Ascending aorta (tissue), 2 donors: ENCODE data around the gene MYL7. TPM values are rescaled to one million over a fixed set of nuclear protein-coding genes. Genes with fewer than 3 reads are reported as not detected.

ENCODE experiments used
- DNase-seq, 2 donors: peaks; one replicate each; pipeline ENCODE4 v3.0.0-alpha.2; 2019; ENCODE audit warnings: low spot score in 2 of 2
- H3K27ac ChIP-seq, 2 donors: fragments of 200-600 bp; sonication (generic); one replicate each; pipeline ENCODE4 v1.5.1; 2016 to 2017; ENCODE audit warnings: mild to moderate bottlenecking in 1 of 2
- H3K27me3 ChIP-seq: fragments of 200-600 bp; sonication (generic); one replicate; pipeline ENCODE4 v1.5.1; 2017
- H3K36me3 ChIP-seq, 2 donors: fragments of 200-600 bp; sonication (generic); one replicate each; pipeline ENCODE4 v1.5.1; 2016
- H3K4me1 ChIP-seq, 2 donors: fragments of 200-600 bp; sonication (generic); one replicate each; pipeline ENCODE4 v1.5.1; 2016 to 2017; ENCODE audit warnings: mild to moderate bottlenecking in 1 of 2
- H3K4me3 ChIP-seq, 2 donors: fragments of 200-600 bp; sonication (generic); one replicate each; pipeline ENCODE4 v1.5.1; 2016 to 2017; ENCODE audit warnings: mild to moderate bottlenecking in 1 of 2
- H3K9me3 ChIP-seq, 2 donors: fragments of 200-600 bp; sonication (generic); one replicate each; pipeline ENCODE4 v1.5.1; 2016
- intact Hi-C: fragments of 100-400 bp; cut with DNase I; formaldehyde crosslinking; loops from one replicate; pipeline ENCODE4 v1.15.1; 2023
- total RNA-seq: library from RNA; depleted of rRNA; stranded (reverse); fragments of >200 nt; gene quantifications from one replicate; pipeline ENCODE4 v1.1.0, GENCODE V29; 2016
- TF ChIP-seq, protein P1 (sequence below), 3 experiments: fragments of 200-600 bp in 2 of 3; fragments of 450-650 bp in 1 of 3; sonication (generic) in 2 of 3; IDR thresholded peaks; one replicate each; pipeline ENCODE4 v1.5.1; 2016 to 2019; ENCODE audit warnings: antibody characterized with exemption in 3 of 3, mild to moderate bottlenecking in 1 of 3, moderate library complexity in 1 of 3

MYL7 gene, protein sequence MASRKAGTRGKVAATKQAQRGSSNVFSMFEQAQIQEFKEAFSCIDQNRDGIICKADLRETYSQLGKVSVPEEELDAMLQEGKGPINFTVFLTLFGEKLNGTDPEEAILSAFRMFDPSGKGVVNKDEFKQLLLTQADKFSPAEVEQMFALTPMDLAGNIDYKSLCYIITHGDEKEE
- not detected for total RNA-seq

DNA sequence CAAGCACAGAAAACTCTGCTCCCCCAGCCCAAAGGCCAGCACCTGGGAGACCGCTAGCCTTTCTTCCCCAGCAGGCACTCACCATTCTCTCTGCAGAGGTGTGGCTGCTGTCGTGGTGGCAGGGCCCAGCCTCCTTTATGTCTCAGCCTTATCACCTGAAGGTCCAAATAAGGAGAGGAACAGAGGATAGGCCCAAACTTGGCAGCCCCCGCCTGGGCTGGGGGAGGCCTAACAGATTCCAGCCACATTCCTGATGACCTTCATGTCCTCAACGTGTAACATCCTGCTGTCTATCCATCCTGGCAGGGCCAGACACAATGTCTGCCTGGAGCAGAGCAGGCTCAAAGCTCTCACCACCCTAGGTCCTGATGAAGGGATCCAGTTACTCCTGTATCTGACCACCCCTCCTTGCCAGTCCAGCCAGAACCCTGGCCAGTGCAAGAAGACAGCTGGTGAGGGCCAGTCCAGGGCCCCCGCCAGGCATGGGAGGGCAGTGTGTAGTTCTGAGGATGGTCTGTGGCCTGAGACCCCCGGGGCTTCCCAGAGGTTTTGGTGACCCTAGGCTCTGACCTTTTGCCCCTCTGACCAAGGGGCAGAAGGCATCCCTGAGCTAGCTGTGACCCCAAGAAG is at the start of gene MYL7:
Gene MYL7 (minus strand): TSS at position 112 of the 630 bp plus-strand sequence. CDS start 27 bp downstream, at position 85.
- Histone ChIP-seq H3K4me3 (no peak within 1 kb of the TSS), H3K9me3 (no peaks in the 10 kb centered on the region), H3K4me1 (peaks cover 0 to 8% of the 10 kb centered on the region in 2 donors), H3K27ac (no peak within 1 kb of the TSS), H3K27me3 (no peaks in the 10 kb centered on the region), H3K36me3 (no peaks in the 10 kb centered on the region)
- intact Hi-C loops: no loop called here
- TF ChIP-seq, protein P1, sequence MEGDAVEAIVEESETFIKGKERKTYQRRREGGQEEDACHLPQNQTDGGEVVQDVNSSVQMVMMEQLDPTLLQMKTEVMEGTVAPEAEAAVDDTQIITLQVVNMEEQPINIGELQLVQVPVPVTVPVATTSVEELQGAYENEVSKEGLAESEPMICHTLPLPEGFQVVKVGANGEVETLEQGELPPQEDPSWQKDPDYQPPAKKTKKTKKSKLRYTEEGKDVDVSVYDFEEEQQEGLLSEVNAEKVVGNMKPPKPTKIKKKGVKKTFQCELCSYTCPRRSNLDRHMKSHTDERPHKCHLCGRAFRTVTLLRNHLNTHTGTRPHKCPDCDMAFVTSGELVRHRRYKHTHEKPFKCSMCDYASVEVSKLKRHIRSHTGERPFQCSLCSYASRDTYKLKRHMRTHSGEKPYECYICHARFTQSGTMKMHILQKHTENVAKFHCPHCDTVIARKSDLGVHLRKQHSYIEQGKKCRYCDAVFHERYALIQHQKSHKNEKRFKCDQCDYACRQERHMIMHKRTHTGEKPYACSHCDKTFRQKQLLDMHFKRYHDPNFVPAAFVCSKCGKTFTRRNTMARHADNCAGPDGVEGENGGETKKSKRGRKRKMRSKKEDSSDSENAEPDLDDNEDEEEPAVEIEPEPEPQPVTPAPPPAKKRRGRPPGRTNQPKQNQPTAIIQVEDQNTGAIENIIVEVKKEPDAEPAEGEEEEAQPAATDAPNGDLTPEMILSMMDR (IDR thresholded peaks at IDR 0.05): no peak
- DNase-seq: no peak

DNA sequence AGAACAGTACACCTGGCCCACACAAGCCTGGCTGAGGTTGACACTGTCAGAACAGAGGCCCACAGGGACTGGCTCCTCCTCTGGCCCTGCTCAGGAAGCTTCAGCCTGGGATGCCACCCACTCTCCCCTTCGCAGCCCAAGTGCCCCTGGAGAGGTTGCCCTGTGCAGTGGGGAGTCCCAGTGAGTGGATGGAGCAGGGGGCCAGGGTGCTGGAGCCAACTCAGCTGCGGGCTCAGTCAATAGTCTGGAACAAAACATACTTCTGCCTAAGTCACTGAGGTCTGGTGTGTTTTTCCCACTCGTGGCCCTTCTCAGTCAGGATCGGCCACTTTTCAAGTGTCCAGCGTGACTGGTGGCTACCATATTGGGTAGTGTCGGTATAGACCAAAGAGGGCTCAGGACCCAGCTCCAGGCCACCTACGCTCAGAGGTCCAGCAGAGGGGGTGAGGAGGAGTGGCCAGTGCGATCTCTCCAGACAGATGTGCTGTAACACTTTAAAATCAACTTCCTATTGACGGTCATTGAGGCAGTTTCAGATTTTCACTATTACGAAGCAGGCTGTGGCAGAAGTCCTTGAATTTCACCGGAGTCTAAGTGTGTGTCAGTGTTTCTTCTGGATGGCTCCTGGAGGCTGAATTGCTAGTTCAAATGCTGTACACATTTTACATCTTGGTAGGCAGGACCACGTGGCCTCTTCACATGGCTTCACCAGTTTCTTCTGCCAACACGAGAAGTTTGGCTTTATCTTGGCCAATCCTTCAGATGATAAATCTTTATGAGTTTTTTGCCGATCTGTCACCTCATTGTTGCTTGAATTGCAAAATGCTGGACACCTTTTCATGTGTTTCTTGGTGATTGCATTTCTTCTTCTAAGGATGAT is 49.1 kb upstream of the MYL7 start:
- no peaks in the 10 kb centered on the region for H3K4me1 ChIP-seq
- no peak overlapping the region for H3K27ac ChIP-seq
- intact Hi-C loops: no loop called here
- DNase-seq: no peak
- no peak overlapping the region for H3K4me3 ChIP-seq
- H3K27me3 ChIP-seq: no peaks in the 10 kb centered on the region
- H3K36me3 ChIP-seq: no peaks in the 10 kb centered on the region
- H3K9me3 ChIP-seq: no peaks in the 10 kb centered on the region
- TF ChIP-seq, protein P1 (IDR thresholded peaks at IDR 0.05): no peak

DNA sequence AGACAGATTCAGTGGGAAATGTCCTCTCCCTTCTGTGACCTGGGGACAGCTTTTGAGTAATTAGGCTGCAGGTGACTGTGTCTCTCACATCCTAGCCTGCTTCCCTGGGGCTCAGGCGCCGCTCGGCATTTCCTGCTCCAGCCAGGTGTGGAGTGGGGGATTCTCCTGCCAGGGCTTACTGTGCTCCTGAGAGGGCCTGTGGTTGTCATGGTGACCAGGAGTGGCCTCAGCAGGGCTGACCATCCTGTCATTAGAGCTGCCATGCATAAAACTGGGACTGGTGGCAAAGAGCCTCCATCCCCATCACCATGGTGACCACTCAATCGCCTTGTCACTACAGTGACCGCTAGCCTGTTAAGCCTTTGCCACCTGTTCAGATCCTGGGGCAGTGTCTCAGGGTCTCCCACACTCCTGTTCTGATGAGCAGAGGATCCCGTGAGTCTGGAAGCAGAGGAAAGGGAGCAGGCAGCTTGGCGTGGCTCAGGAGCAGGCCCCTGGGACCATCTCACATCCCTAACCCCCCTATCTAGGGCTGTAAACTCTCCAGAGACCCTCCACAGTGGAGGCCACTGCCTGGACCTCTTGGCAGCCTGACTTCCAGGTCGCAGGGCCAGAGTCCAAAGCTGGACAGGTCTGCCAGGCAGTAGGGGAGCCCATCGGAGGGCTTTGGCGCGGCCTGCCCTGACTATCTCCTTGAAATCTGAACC is 48.3 kb upstream of the MYL7 start, which contains the start of gene GCK:
Gene GCK (minus strand): TSS at position 154 of the 707 bp plus-strand sequence. CDS start 486 bp downstream, outside the sequence.
- H3K4me1 ChIP-seq: no peaks in the 10 kb centered on the region
- TF ChIP-seq, protein P1 (IDR thresholded peaks at IDR 0.05): no peak
- H3K4me3 ChIP-seq: no peak within 1 kb of the TSS
- no peaks in the 10 kb centered on the region for H3K27me3 ChIP-seq
- no peaks in the 10 kb centered on the region for H3K9me3 ChIP-seq
- DNase-seq: peak in 1 of 2 donors; percentile 41
- no peak within 1 kb of the TSS for H3K27ac ChIP-seq
- H3K36me3 ChIP-seq: no peaks in the 10 kb centered on the region
- intact Hi-C loops: no loop called here

DNA sequence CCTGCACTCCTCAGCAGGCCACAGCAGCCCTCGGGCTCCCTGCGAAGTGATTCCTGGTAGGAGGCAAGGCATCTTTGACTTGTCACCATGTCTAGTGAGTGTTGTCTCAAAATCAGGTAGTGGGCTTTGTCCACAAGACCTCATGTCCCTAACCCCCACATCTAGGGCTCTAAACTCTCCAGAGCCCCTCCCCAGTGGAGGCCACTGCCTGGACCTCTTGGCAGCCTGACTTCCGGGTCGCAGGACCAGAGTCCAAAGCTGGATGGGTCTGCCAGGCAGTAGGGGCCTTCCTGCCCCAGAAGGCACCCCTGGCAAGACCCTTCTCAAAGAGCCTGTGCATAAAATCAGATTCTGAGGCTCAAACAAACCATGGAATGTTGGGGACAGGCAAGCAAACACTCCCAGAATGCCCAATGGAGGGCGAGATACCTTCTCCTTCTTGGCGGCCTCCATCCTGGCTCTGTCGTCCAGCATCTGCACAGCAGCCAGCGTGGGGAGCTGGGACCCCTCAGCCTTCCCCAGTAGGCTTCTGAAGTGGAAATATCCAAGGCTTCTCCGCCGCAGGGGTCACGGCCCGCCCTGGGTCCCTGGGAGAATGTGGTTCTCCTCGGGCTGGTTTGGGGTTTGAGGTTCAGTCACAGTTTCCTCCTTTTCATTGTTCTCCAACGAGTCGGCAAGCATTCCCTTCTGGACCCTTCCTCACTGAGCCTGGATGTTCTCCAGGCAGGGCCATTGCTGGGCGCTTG is 47.5 kb upstream of the MYL7 start:
- H3K27me3 ChIP-seq: no peaks in the 10 kb centered on the region
- H3K27ac ChIP-seq: no peak overlapping the region
- H3K4me3 ChIP-seq: no peak overlapping the region
- intact Hi-C loops: no loop called here
- TF ChIP-seq, protein P1 (IDR thresholded peaks at IDR 0.05): no peak
- no peaks in the 10 kb centered on the region for H3K4me1 ChIP-seq
- no peaks in the 10 kb centered on the region for H3K36me3 ChIP-seq
- no peaks in the 10 kb centered on the region for H3K9me3 ChIP-seq
- peak in 1 of 2 donors; percentile 42 for DNase-seq
